ENCODE results near the gene NUAK2. TPM values are rescaled to one million over a fixed set of nuclear protein-coding genes. Genes with fewer than 3 reads are reported as not detected.
A peak's percentile ranks its signal among the peaks of the same experiment; 100 is the strongest.

NUAK2 gene
- total RNA-seq, 2 experiments from 2014 or later = 1.7 to 2.0 TPM

DNA sequence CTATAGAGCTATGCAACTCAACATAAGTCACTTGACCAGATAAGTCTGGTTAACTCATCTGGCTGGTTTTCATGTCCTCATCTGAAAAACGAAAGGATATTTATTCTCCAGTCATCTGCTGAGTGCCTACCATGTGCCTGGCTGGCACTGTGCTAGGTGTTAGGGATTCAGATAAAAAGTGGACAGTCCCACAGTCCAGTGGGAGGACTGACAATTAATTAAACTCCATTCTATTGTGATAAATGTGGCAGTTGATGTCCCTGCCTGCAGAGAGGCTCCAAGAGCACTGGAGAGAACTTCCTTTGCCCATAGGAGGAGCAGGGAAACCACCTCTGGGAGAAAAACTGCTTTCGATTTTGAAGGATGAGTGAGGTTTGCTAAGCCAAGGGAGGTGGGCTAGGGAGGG is 5.4 kb downstream of the NUAK2 start:
- Mint-ChIP-seq H3K36me3 (no peaks in the 10 kb centered on the region), H3K27me3 (no peaks in the 10 kb centered on the region), H3K27ac (peak overlapping the region; percentile 96), H3K4me3 (peak overlapping the region; percentile 58), H3K9me3 (no peaks in the 10 kb centered on the region), H3K4me1 (peaks cover 87% of the 10 kb centered on the region)
- no peak for DNase-seq

DNA sequence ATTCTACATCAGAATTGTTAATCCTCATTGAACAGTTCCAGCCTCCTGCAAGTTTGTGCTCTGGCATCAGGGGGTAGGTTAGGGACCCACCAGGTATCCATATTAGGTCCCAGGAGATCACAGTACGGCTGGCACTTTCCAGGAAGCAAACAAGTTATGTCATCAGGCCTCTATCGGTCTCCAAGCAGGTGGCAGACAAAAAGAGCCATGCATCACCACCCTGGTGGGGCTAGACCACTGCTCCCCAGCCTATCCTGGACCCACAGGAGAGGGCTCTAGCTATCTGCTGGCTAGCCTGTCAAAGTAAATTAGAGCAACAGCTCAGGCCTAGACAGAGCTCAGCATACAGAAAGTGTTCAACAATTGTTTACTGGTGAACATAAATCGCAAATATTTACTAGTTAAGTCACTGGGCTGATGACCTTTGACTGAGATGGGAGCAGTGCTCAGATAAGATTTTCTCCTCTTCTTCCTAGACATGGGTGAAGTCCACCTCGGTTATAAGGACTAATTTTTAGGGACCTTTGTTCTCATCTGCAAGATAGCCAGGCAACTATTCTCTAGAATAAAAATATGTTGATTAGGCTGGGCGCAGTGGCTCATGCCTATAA is 6.4 kb downstream of the NUAK2 start:
- Mint-ChIP-seq H3K9me3 (no peaks in the 10 kb centered on the region), H3K27me3 (no peaks in the 10 kb centered on the region), H3K27ac (peak overlapping the region; percentile 96), H3K4me3 (peak overlapping the region; percentile 77), H3K36me3 (peaks cover 2% of the 10 kb centered on the region), H3K4me1 (peaks cover 91% of the 10 kb centered on the region)
- DNase-seq = peak; percentile 20

DNA sequence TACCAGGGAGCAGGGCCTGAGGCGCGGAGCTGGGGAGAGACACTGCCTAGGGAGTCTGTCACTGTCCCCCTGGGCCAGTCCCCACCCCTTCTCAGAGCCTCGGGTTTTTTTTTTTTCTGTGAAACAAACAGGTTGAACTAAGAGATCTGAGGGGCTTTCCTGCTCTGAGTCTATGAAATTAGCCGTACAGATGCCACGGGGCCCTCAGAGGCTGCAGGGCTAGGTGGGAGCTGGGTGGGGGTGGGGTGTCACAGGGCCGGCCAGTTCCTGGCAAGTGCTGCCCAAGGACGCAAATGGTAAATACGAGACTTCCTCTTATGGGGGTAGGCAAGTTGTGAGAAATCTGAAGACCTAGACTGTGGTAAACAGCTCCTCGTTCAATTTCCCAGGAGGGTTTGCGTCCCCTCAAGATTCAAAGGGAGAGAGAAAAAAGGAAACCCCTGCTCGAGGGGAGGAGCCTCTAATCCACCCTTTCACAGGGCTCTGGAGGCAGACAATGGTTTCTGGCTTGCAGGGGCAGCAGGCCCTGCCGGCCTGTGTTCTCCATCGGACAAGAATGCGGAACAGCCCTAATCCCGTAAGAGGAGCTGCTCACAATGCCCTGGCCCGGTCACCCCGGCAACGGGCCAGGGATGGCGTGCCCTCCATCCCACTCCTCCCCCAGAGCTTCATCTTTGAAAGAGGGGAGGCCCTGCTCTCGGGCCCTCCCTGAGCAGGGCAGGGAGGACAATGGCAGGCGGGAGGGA is 7.8 kb downstream of the NUAK2 start:
- Mint-ChIP-seq H3K9me3 (no peaks in the 10 kb centered on the region), H3K4me3 (peak overlapping the region; percentile 77), H3K4me1 (peaks cover 90% of the 10 kb centered on the region), H3K27me3 (no peaks in the 10 kb centered on the region), H3K36me3 (peaks cover 2% of the 10 kb centered on the region), H3K27ac (peak overlapping the region; percentile 96)
- peak; percentile 56 for DNase-seq

DNA sequence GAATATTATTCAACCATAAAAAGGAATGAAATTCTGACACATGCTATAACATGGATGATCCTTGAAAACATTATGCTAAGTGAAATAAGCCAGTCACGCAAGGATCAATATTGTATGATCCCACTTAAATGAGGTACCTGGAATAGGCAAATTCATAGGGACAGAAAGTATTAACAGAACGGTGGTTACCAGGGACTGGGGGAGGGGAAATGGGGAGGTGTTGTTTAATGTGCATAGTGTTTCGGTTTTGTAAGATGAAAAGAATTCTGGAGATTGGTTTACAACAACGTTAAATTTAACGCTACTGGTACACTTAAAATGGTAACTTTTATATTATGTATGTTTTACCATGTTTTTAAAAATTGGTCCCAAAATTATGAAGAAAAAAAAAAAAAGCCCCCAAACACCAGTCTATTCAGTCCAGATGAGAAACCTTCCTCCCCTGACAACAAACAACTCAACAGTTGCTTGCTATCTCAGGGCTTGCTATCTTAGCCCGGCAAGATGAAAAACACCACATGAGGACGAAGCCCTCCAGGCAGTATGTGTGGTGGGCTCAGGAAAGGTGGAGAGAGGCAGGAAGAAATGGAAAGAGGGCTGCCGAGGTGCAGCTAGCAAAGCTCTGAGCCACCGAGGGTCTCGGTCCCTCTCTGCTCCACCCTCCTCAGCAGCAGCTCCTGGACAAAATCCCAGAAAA is 8.5 kb downstream of the NUAK2 start:
- no peak for DNase-seq
- H3K9me3 Mint-ChIP-seq = no peaks in the 10 kb centered on the region
- peaks cover 84% of the 10 kb centered on the region for H3K4me1 Mint-ChIP-seq
- H3K36me3 Mint-ChIP-seq = peaks cover 2% of the 10 kb centered on the region
- H3K27ac Mint-ChIP-seq = peak overlapping the region; percentile 96
- peak overlapping the region; percentile 77 for H3K4me3 Mint-ChIP-seq
- no peaks in the 10 kb centered on the region for H3K27me3 Mint-ChIP-seq

DNA sequence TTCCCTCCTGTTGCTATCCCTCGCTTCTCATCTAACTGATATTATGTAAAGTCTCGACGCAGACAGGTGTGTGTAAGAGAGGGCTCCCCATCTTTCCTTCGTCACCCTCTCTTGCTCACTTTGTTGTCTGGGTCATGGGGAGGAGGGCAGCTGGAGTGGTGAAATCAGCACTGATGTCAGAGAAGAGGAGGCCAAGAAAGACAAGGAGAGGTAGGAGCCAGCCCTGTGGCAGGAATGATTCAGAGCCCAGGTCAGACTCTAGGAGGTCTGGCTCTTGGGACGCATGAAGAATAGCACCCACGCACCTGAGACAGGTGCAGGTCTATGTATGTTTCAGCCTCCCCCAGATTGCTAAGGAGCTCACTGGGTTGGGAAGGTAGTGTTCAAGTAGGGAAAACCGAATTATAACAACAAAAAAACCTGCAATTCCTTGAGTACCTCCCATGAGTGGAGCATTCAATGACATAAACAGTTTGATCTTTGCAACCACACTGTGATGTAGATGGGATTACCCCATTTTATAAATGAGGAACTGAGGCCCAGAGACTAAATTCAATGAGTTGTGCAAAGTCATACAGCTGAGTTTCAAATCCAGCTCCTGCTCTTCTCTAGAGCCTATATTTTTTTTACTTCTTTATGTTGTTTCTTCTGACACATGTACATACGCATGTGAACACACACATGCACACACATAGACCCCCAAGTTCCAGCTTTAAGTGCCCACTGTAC is 10.4 kb downstream of the NUAK2 start:
- peaks cover 71% of the 10 kb centered on the region for H3K4me1 Mint-ChIP-seq
- no peak for DNase-seq
- H3K9me3 Mint-ChIP-seq = no peaks in the 10 kb centered on the region
- H3K27ac Mint-ChIP-seq = peak overlapping the region; percentile 7
- peaks cover 2% of the 10 kb centered on the region for H3K36me3 Mint-ChIP-seq
- no peak overlapping the region for H3K4me3 Mint-ChIP-seq
- H3K27me3 Mint-ChIP-seq = no peaks in the 10 kb centered on the region

DNA sequence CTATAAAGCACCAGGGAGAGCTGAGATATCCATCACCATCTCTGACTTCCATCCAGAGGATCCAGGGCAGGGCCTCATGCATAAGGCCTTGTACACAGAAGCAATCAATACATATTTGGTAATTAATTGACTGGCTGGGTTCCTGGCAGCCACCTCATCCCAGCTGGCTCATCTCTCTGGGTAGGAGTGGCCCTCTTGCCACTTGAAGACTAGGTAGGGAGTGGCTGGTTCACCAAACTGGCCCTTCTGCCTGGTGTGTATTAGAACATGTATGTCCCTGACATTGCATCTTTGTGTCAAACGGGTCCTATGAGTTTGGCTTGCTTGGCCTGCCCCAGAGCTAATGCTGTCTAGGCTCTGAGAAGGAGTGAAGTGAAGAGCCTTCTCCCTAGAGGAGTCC is 11.8 kb downstream of the NUAK2 start:
- peaks cover 68% of the 10 kb centered on the region for H3K4me1 Mint-ChIP-seq
- H3K9me3 Mint-ChIP-seq = no peaks in the 10 kb centered on the region
- H3K27me3 Mint-ChIP-seq = no peaks in the 10 kb centered on the region
- DNase-seq = no peak
- no peak overlapping the region for H3K4me3 Mint-ChIP-seq
- peaks cover 8% of the 10 kb centered on the region for H3K36me3 Mint-ChIP-seq
- H3K27ac Mint-ChIP-seq = peak overlapping the region; percentile 36

DNA sequence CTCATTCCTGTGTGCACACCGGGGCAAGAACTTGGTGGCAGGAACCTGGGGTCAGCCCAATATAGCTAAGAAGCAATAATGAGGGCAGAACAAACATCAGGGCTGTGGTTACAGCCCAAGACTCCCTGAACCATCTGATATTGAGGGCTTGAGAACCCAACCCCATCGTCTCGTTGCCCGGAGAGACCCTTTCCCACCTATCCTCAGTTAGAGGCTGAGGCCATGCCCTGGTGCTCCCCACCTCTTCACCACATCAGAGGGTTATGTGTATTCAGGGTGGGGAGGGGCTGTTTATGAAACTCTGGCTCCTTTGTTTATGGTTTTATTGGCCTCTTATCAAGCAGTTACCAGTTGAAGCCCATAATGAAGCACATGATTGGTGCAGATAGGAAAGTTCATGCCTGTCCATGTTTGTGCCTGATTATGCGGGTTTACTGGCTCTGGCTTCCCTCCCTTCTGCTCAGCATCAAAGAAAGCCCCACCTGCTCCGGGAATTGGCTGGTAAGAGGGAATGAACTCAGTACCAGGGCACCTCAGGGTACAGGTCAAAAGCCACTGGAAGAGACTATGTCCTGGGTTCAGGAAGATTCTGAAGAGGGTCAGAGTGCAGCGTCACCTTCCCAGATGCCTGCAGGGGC is 14.5 kb downstream of the NUAK2 start:
- no peak overlapping the region for H3K27ac Mint-ChIP-seq
- peaks cover 10% of the 10 kb centered on the region for H3K36me3 Mint-ChIP-seq
- peaks cover 49% of the 10 kb centered on the region for H3K4me1 Mint-ChIP-seq
- H3K9me3 Mint-ChIP-seq = no peaks in the 10 kb centered on the region
- DNase-seq = no peak
- H3K4me3 Mint-ChIP-seq = no peak overlapping the region
- no peaks in the 10 kb centered on the region for H3K27me3 Mint-ChIP-seq

DNA sequence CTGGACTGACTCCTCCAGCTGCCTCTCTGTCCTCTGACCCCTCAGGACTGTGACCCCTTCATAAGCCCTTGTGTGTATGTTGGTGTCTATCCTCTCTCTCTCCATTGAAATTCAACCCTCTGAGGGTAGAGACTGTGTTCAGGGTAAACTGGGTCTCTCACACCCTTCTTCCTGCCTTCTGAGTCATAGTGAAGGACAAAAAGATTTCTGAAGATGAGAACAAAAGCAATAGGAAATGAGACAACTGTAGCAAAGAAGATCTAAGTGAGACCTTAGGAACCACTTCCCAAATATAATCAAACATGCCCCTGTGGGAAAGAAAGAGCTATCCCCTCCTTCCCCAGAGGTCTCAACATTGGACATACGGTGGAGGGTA is 16.9 kb downstream of the NUAK2 start:
- Mint-ChIP-seq H3K36me3 (peaks cover 12% of the 10 kb centered on the region), H3K4me1 (peaks cover 40% of the 10 kb centered on the region), H3K27me3 (no peaks in the 10 kb centered on the region), H3K9me3 (no peaks in the 10 kb centered on the region), H3K27ac (peak overlapping the region; percentile 74), H3K4me3 (no peak overlapping the region)
- no peak for DNase-seq

DNA sequence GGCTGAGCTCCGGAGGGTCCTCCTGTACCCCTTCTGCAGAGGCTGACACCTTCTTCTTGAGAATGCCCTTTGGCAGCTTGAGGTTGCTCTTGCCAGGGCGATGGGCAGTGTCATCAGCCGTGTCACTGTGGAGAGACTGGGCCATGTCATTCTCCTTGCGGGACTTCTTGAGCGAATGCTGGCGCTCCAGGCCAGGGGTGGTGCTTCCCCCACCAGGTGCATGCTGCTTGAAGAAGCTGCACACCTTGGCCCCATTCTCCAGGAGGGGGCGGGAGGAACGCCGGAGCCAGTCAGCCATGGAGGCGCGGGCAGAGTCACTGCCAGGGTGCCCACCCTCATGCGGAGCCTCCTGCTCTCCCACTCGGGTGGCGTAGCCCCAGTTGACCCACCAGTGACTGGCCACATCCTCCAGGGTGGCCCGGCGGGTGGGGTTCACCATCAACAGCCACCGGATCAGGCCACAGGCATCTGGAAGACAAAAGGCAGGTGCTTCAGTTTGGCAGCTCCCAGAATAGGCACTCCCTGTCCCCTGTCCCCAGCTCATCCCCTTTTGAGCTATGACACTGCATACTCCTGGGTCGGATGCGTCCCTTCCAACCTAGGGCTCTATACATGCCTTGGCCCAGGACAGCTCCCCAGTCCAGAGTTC is 17.4 kb downstream of the NUAK2 start:
- H3K27ac Mint-ChIP-seq = peak overlapping the region; percentile 74
- peaks cover 12% of the 10 kb centered on the region for H3K36me3 Mint-ChIP-seq
- H3K9me3 Mint-ChIP-seq = no peaks in the 10 kb centered on the region
- peaks cover 37% of the 10 kb centered on the region for H3K4me1 Mint-ChIP-seq
- H3K27me3 Mint-ChIP-seq = no peaks in the 10 kb centered on the region
- no peak overlapping the region for H3K4me3 Mint-ChIP-seq
- DNase-seq = no peak

DNA sequence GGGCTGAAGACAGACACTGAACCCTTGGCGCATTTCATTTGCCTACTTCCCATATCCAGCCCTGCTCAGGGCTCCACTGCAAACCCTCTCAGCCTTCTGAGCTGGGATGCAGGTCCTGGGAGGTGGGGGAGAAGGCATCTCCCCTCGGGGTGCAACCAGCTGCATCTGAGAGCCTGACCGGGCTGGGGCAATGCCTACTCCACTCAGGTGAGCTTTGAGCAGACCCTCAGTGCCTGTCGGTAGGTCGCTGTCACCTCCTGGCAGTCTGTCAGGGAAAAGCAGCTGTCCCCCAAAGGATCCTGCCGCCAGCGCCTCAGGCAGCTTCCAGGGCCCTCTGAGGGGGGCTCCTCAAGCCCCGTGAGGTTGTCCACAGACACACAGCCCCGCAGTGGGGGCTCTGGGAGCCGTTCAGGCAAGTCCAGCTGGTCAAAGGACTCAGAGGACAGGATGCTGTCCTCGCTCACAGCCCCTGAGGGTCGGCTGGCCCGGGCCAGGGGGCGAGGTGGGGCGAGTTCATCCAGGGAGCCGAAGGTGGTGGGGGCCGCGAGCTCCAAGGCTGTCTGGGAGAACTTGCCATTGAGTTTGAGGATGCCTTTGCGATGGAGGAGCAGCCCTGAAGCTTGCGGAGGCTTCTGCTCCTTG is 18.2 kb downstream of the NUAK2 start:
- no peak for DNase-seq
- no peak overlapping the region for H3K4me3 Mint-ChIP-seq
- peaks cover 12% of the 10 kb centered on the region for H3K36me3 Mint-ChIP-seq
- no peak overlapping the region for H3K27ac Mint-ChIP-seq
- peaks cover 36% of the 10 kb centered on the region for H3K4me1 Mint-ChIP-seq
- H3K27me3 Mint-ChIP-seq = no peaks in the 10 kb centered on the region
- H3K9me3 Mint-ChIP-seq = no peaks in the 10 kb centered on the region

DNA sequence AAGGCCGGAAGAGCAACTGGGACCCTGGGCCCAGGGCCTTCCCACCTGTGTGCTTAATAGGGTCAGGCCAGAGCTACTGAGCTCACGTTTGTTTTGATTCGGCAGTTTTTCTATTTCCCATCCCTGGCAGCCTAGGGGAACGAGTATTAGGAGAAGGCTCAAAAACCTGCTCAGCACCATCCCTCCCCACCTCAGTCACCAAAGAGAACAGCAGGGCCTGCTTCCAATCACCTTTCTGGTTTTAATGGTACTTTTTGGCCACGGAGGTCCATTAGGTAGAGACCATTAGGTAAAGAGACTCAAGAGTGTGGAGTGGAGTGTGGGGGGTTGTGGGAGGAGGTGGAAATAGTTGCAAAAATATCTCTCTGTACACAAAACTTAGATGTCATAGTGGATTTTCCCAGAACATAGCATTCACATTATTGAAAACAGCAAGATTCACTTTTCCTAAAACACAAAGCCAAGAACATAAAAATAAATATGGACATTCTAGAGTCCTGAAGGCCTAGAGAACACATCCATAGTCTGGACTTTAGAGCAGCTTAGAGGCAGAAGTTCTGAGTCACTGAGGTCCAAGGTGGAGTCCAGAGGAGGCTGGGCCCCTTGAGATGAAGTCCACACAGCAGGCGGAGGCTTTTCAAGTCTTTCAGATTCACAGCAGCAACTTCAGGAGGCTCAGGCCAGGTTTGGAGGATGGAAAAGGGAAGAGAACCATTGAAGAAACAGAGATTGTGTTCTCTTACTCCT is 19.5 kb downstream of the NUAK2 start:
- H3K9me3 Mint-ChIP-seq = no peaks in the 10 kb centered on the region
- no peak overlapping the region for H3K4me3 Mint-ChIP-seq
- peaks cover 12% of the 10 kb centered on the region for H3K36me3 Mint-ChIP-seq
- peak overlapping the region; percentile 75 for H3K27ac Mint-ChIP-seq
- H3K4me1 Mint-ChIP-seq = peaks cover 40% of the 10 kb centered on the region
- H3K27me3 Mint-ChIP-seq = no peaks in the 10 kb centered on the region
- DNase-seq = no peak

DNA sequence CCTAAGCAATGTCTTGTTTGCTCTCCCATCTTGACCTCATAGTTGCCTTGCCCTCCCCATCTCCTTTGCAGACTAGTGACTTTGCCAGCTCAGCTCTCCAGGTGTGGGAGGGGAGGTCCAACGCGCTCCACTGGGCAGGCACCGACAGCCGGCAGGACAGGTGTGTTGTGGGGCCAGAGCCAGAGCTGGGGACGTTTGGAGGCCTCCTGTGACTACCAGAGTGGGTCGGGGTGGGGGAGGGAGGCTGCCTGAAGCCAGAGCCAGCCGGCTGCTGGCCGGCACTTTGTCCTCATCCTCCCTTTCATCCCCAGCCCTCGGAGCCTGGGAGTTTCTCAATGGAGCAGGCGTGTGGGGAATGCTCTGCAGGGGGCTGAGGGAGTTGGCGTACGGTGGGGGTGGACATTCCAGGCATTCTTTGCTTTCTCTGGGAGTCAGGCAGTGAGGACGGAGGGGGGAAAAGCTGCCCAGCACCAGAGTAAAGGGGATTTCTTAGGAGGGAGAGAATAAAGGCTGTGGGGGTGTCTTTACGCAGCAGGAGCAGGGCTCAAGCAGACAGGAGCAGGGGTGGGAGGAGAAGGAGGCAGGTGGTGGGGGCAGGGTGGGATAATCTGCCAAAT is 20.2 kb downstream of the NUAK2 start:
- H3K9me3 Mint-ChIP-seq = no peaks in the 10 kb centered on the region
- no peak overlapping the region for H3K27ac Mint-ChIP-seq
- H3K4me1 Mint-ChIP-seq = peaks cover 40% of the 10 kb centered on the region
- H3K4me3 Mint-ChIP-seq = no peak overlapping the region
- H3K36me3 Mint-ChIP-seq = peaks cover 12% of the 10 kb centered on the region
- H3K27me3 Mint-ChIP-seq = no peaks in the 10 kb centered on the region
- no peak for DNase-seq

DNA sequence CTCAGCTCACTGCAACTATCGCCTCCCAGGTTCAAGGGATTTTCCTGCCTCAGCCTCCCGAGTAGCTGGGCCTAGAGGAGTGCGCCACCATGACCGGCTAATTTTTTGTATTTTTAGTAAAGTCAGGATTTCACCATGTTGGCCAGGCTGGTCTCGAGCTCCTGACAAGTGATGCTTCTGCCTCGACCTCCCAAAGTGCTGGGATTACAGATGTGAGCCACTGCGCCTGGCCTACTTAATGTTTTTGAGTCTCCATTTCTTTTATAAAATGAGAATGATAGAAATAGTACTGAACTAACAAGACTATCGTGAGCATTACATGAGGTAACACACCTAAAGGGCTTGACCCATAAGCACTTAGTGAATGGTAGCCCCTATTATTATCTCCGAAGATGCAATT is 21.4 kb downstream of the NUAK2 start:
- Mint-ChIP-seq H3K9me3 (no peaks in the 10 kb centered on the region), H3K4me1 (peaks cover 47% of the 10 kb centered on the region), H3K36me3 (peaks cover 8% of the 10 kb centered on the region), H3K27ac (no peak overlapping the region), H3K4me3 (no peak overlapping the region), H3K27me3 (no peaks in the 10 kb centered on the region)
- DNase-seq = no peak

All from activated naive CD8-positive, alpha-beta T cell treated with anti-CD3 and anti-CD28 coated beads for 36 hours (primary cell).